NT2/D1 (cell line): ENCODE data around the gene ZNF750.

Source experiments
- DNase-seq: peaks from one replicate; pipeline ENCODE4 v3.0.0-alpha.2; 2011; ENCODE audit warnings: low read depth, low spot score
- H3K27me3 ChIP-seq: 2 replicates; pipeline ENCODE4 v1.6.0; 2011; ENCODE audit warnings: mild to moderate bottlenecking; ENCODE audit not compliant: insufficient read length, insufficient read depth
- H3K36me3 ChIP-seq: 2 replicates; pipeline ENCODE4 v1.6.1; 2011; ENCODE audit warnings: mild to moderate bottlenecking, low read length, mixed read lengths; ENCODE audit not compliant: insufficient read depth, insufficient read length
- H3K4me1 ChIP-seq: 2 replicates; pipeline ENCODE4 v1.5.1; 2011; ENCODE audit not compliant: insufficient read depth, insufficient read length
- H3K4me3 ChIP-seq: 2 replicates; pipeline ENCODE4 v1.5.1; 2011; ENCODE audit warnings: low read depth; ENCODE audit not compliant: insufficient read length
- H3K9ac ChIP-seq: 2 replicates; pipeline ENCODE4 v1.6.0; 2011; ENCODE audit warnings: low read depth; ENCODE audit not compliant: insufficient read length
- H3K9me3 ChIP-seq: 2 replicates; pipeline ENCODE4 v1.5.1; 2011; ENCODE audit warnings: mild to moderate bottlenecking, low read length; ENCODE audit not compliant: insufficient read depth
- SUZ12 ChIP-seq: IDR thresholded peaks from 2 replicates; pipeline ENCODE4 v1.6.1; 2011; ENCODE audit not compliant: insufficient read length, insufficient read depth; ENCODE audit errors: extremely low read depth
- YY1 ChIP-seq: IDR thresholded peaks from 2 replicates; pipeline ENCODE4 v1.6.1; 2011; ENCODE audit not compliant: insufficient read length, insufficient read depth
- ZNF274 ChIP-seq: IDR thresholded peaks from 2 replicates; pipeline ENCODE4 v1.6.1; 2011; ENCODE audit warnings: mild to moderate bottlenecking, low read depth, low read length

Gene ZNF750

DNA sequence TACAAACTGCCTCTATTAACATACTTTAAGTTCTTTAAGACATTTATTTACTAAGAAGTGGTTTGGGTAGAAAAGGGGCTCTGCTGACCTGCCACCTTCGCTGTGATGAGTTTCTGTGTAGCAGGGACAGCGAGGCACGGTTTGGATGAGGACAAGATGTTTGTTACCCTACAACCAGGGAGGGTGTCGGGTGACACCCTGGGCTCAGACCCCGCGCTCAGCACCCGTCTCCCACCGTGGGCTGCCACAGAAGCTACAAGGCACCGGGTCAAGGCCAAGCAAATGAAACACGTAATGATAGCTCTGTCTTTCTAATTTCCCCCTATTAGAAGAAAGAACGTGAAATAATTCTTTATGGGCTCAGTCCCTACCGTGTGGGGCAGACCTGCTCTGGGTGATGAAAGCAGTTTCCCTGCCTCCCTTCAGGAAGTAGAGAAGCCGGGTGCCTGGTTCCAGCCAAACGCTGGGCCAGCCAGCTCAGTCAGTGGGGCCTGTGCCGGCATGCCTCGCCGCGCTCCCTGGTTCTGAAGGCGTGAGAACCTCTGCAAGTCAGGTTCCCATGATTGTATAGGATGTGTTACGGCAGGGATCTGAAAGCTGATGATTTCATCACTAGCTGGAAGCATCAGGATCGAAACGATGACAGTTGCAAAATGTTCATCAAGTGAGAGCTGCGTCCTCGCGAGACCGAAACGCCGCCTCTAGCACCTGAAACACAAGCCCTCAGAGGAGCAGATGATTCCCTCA lies 3.9 kb downstream of the ZNF750 start:
- Histone ChIP-seq H3K9me3 (no peaks in the 10 kb centered on the region), H3K36me3 (peaks cover 20% of the 10 kb centered on the region), H3K4me1 (peaks cover 20% of the 10 kb centered on the region), H3K27me3 (no peaks in the 10 kb centered on the region), H3K9ac (no peak overlapping the region), H3K4me3 (no peak overlapping the region)
- TF ChIP-seq ZNF274 = no peak
- no peak for TF ChIP-seq YY1
- no peak for TF ChIP-seq SUZ12
- DNase-seq = no peak

DNA sequence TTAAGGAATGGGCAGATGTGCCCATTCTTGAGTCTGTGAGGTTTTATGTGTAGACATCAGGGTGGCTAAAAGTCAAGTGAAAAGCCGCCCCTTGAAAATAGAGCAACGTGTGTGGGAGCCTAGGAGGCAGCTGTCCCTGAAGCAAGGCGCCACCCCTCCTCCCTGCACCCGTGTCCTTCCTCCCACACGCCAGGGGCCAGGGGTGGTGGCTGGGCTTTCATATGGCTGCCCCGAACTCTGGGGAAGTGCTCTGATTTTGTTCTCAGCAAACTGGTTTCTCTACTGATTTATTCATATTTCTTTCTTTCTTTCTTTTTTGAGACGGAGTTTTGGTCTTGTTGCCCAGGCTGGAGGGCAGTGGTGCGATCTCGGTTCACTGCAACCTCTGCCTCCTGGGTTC lies 4.7 kb downstream of the ZNF750 start:
- TF ChIP-seq YY1 (no peak), ZNF274 (no peak), SUZ12 (no peak)
- H3K9ac ChIP-seq = no peak overlapping the region
- peaks cover 27% of the 10 kb centered on the region for H3K36me3 ChIP-seq
- no peak for DNase-seq
- H3K4me1 ChIP-seq = peaks cover 15% of the 10 kb centered on the region
- no peaks in the 10 kb centered on the region for H3K9me3 ChIP-seq
- no peak overlapping the region for H3K4me3 ChIP-seq
- no peaks in the 10 kb centered on the region for H3K27me3 ChIP-seq

DNA sequence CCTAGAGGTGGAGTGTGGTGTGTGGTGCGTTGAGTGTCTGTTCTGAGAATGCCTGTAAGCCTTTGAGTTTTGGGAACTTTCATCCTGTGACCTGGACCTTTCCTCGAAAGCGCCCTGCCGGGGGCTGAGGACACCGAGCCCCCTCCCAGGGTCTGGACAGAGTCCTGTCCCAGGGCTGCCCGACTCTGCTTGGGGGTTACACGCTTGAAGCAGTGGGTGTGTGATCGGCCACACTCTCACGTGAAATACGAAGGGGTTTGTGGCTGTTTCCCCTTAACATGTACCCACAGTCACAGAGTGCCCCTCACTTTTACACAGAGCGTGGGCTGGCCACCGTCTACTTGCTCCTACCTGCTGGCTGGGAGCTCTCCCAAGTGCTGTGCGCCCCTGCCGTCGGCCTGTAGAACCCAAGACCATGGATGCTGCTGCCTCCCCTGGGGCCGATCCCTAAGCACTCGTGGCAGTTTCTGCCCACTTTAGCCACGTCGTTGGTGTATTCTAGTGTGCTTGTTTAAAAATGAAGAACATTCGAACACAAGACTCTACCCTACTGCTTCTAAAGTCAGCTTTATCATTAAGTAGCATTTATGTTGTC lies 6.8 kb downstream of the ZNF750 start:
- H3K4me1 ChIP-seq = peaks cover 11% of the 10 kb centered on the region
- no peak overlapping the region for H3K9ac ChIP-seq
- peaks cover 38% of the 10 kb centered on the region for H3K36me3 ChIP-seq
- no peak for DNase-seq
- no peak overlapping the region for H3K4me3 ChIP-seq
- H3K9me3 ChIP-seq = no peaks in the 10 kb centered on the region
- TF ChIP-seq ZNF274 = no peak
- no peak for TF ChIP-seq YY1
- no peak for TF ChIP-seq SUZ12
- no peaks in the 10 kb centered on the region for H3K27me3 ChIP-seq

DNA sequence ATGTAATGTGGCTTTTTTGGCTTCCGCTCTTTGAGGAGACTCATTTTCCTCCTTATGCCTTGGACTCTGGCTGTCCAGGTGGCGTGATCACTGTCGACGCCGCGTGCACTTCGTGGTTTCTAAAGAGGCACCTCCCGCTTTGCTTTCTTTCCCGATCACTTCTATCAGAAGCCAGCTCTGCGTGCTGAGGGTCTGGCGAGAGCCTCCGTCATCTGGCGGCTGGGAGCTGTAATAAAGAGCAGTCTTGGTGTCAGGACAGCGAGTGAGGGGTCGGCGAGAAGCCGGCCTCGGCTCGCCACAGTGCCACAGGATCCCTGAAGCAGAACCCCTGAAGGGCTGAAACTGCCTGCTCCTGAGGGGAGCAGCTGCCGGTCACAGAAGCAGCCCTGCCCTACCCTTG lies 7.4 kb downstream of the ZNF750 start:
- peaks cover 43% of the 10 kb centered on the region for H3K36me3 ChIP-seq
- no peaks in the 10 kb centered on the region for H3K27me3 ChIP-seq
- no peak overlapping the region for H3K9ac ChIP-seq
- H3K4me3 ChIP-seq = no peak overlapping the region
- no peaks in the 10 kb centered on the region for H3K9me3 ChIP-seq
- H3K4me1 ChIP-seq = peaks cover 11% of the 10 kb centered on the region
- DNase-seq = no peak
- TF ChIP-seq YY1 (no peak), SUZ12 (no peak), ZNF274 (no peak)

DNA sequence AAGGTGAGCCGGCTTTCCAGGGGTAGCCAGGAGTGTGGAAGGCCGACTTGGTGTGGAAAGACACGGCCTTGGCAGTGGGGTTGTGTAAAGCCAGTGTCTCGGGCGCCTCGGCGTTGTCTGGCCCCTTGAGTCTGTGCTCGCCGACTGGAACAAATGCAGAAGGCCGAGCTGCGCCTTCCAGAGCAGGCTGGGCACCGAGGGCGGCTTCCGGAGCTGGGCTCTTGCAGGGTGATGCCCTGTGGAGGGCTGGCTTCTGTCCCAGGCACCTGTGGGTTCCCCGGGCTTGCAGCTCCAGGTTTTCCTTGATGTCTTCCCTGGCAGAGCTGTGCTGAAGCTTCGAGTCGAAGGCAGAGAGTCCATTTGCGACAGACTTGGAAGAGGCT lies 8.0 kb downstream of the ZNF750 start:
- H3K27me3 ChIP-seq = no peaks in the 10 kb centered on the region
- no peak overlapping the region for H3K9ac ChIP-seq
- H3K9me3 ChIP-seq = no peaks in the 10 kb centered on the region
- no peak overlapping the region for H3K4me3 ChIP-seq
- TF ChIP-seq SUZ12 (no peak), YY1 (no peak), ZNF274 (no peak)
- DNase-seq = no peak
- peaks cover 49% of the 10 kb centered on the region for H3K36me3 ChIP-seq
- peaks cover 9% of the 10 kb centered on the region for H3K4me1 ChIP-seq

DNA sequence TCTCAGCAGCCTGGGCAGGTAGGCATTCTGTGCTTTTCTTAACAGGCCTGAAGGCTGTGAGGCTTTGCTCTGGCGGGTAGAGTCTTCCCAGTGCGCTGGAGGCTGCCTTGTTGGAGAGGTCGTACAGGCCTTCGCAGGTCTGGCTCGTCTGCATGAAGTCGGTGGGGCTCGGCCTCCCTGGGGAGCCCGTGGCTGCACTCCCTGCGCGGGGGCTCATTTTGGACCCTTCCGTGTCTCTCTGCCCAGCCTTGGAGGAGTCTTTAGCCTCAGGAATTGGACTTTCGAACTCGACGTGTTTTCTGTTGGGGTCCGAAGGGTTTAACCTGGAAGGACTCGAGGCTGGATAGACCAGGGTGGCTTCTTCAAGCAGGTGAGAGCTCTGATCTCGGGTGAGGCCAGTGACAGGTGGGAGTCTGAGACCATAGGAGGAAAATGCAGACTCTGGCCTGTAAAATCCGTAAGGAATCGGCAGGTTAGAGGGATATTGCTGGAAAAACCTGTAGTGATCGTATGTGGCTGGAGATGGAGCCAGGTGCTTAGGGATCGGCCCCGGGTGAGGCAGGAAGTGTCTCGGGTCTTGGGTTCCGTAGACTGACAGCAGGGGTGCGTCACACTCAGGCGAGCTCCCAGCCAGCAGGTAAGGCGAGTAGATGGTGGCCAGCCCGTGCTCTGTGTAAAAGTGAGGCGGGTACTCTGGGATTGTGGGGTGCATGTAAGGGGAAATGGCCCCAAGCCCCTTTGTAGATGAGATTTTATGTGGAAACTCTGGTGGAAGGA lies 8.6 kb downstream of the ZNF750 start:
- TF ChIP-seq YY1 = no peak
- TF ChIP-seq SUZ12 = no peak
- no peak for TF ChIP-seq ZNF274
- Histone ChIP-seq H3K9ac (no peak overlapping the region), H3K4me1 (peaks cover 9% of the 10 kb centered on the region), H3K27me3 (no peaks in the 10 kb centered on the region), H3K9me3 (no peaks in the 10 kb centered on the region), H3K4me3 (no peak overlapping the region), H3K36me3 (peaks cover 49% of the 10 kb centered on the region)
- DNase-seq = no peak

DNA sequence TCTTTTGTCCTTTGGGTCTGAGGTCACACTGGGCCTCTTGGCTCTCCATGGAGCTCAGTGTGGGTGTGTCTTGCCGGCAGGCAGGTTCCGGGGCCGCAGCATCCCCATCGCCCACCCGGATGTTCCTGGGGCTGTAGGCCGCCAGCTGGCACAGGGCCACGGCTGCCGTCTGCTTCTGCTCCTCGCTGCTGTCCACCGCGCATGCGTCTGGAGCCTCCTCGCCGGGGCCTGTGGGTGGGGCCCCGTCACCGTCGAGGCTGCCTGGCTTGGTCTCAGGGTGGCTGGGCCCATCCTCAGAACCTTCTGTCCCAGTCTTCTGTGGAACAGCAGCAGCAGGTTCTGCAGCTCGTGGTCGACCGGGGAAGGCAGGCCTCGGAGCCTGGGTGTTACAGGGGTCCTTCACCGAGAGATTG lies 9.6 kb downstream of the ZNF750 start:
- Histone ChIP-seq H3K9me3 (no peaks in the 10 kb centered on the region), H3K36me3 (peaks cover 49% of the 10 kb centered on the region), H3K4me1 (peaks cover 7% of the 10 kb centered on the region), H3K27me3 (no peaks in the 10 kb centered on the region), H3K4me3 (no peak overlapping the region), H3K9ac (no peak overlapping the region)
- TF ChIP-seq YY1 (no peak), ZNF274 (no peak), SUZ12 (no peak)
- DNase-seq = no peak
